Fibroblast of peridontal ligament (primary cell): Measurements from ENCODE around the gene MEIOB.
"Not testable (repeated sequence)": the region's sequence is repeated elsewhere in the genome, so short reads cannot be mapped to it uniquely, and the experiment has no call there.

Source experiments
- DNase-seq: peaks from one replicate; pipeline ENCODE4 v3.0.0-alpha.2; 2010; ENCODE audit errors: extremely low read depth

MEIOB gene

GRCh38 chr16:1871974-1872635 is at the start of gene MEIOB:
TSS of gene MEIOB (minus strand) at chr16:1872164. CDS start at chr16:1868175, 3,989 bp downstream.
- no peak for DNase-seq

- no peak for DNase-seq
Observed at GRCh38 chr16:1920727-1921171, 48.8 kb upstream of the MEIOB start.

- DNase-seq, result not testable (repeated sequence)
Observed at GRCh38 chr16:1920122-1920521, 48.2 kb upstream of the MEIOB start.

- no peak for DNase-seq
Observed at GRCh38 chr16:1919327-1919998, 47.5 kb upstream of the MEIOB start.

GRCh38 chr16:1918351-1919326 is 46.7 kb upstream of the MEIOB start, which contains the start of gene HS3ST6:
TSS of gene HS3ST6 (minus strand) at chr16:1918415. CDS start at chr16:1918323, 92 bp downstream.
- no peak for DNase-seq

GRCh38 chr16:1917665-1918350 is 45.8 kb upstream of the MEIOB start:
- DNase-seq, result no peak

GRCh38 chr16:1917056-1917664 is 45.2 kb upstream of the MEIOB start:
- no peak for DNase-seq

- no peak for DNase-seq
Observed at GRCh38 chr16:1916640-1916990, 44.7 kb upstream of the MEIOB start.

- DNase-seq, result no peak
Observed at GRCh38 chr16:1915732-1916639, 44.0 kb upstream of the MEIOB start.

GRCh38 chr16:1914988-1915387 is 43.0 kb upstream of the MEIOB start:
- no peak for DNase-seq

- no peak for DNase-seq
Observed at GRCh38 chr16:1914084-1914608, 42.2 kb upstream of the MEIOB start.

- DNase-seq, result no peak
Observed at GRCh38 chr16:1913327-1914083, 41.5 kb upstream of the MEIOB start.

GRCh38 chr16:1912215-1912543 is 40.2 kb upstream of the MEIOB start:
- DNase-seq, result no peak

GRCh38 chr16:1911467-1912214 is 39.7 kb upstream of the MEIOB start:
- DNase-seq, result no peak

- no peak for DNase-seq
Observed at GRCh38 chr16:1909561-1910231, 37.7 kb upstream of the MEIOB start.

GRCh38 chr16:1908983-1909382 is 37.0 kb upstream of the MEIOB start:
- no peak for DNase-seq

- DNase-seq, result no peak
Observed at GRCh38 chr16:1908184-1908583, 36.2 kb upstream of the MEIOB start.
